Mucosa of gallbladder (tissue), 1 donor: Measurements from ENCODE around the gene LMCD1. TPM values are rescaled to one million over a fixed set of nuclear protein-coding genes. Genes with fewer than 3 reads are reported as not detected.

ENCODE experiments used
- DNase-seq: peaks from one replicate; pipeline ENCODE4 v3.0.0-alpha.2; 2020; ENCODE audit warnings: low spot score
- total RNA-seq: library from RNA; stranded (reverse); gene quantifications from one replicate; pipeline ENCODE4 v1.2.1, GENCODE V29; 2021
- donor health status: DM: no; HTN: no; CAD: no.

The LMCD1 gene
- total RNA-seq, 1 donor from 2014 or later = 77.9 TPM

DNA sequence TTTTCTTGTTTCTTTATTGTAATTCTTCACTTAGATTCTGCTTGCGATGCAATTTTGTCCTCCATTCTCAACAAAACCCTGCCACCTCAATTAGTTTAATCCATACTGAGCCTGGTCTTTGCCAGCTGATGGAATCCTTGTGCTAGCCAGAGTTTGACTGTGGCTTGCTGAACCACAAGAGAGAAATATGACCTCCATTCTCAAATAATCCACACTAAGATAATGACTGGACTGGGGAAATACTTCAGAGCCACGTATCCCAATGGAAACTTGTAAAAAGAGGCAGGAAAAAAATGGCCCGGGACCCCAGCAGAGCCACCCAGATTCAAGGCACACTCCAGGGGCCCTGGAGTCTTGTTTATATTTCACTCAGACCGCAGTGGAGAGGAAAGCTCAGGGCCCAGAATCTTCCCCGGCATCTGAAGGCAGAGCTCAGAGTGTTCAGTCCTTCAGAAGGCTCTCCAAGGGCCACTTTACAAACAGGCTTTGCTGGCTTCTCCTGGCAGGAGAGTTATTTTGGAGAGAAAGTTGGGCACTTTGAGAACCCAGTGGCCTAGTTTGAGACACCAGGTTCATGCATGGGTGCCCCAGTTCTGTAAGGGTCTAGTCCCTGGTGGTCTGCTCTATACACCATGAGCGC is 80.3 kb downstream of the LMCD1 start:
- no peak for DNase-seq

DNA sequence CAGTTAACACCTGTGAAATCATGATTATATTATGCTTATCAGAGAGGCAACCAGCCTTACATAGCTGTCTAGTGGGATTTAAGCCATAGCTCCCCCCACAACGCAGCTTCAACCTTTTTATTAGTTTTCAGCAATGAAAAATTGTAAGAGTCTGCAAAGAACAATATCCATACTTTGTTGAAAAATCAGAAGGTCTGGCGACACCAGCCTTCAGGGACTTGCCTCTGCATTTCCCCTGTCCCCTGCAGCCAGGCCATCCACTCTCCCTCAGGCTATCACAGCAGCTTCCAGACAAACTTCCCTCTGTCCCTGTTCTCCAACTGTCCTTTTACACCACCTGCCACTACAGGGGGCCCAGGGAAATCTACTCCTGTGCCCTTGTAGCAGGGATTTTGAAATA is 83.0 kb downstream of the LMCD1 start:
- DNase-seq = no peak

DNA sequence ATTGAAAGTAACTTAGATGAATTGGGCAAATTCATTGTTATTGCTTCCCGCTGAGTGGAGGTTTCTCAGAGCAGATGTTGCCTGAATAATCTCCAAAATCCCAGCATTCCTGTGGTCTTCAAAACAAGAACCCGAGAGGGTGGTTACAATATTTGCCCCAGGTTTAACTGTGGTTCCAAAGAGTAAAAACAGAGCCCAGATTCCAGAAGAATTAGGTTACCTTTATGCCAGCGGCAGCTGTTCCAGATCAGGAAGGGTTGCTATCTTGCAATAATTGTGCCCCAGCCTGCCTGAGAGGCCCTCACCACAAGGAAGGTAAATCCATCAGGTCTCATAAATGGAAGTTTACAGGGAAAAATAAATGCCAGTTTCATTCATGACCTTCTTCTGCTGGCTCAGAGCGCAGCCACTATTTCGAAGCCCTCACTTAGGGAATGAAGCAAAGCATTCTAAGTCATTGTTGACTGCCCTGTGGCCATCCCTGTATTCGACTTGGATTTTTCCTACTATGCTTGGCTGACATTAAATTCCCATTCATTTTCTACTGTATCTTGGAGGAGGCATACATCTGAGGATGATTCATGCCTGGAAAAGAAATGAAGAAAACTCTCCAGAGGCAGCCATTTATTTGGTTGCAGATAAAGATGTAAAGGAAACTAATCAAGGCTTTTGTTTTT is 88.4 kb downstream of the LMCD1 start:
- DNase-seq = no peak

DNA sequence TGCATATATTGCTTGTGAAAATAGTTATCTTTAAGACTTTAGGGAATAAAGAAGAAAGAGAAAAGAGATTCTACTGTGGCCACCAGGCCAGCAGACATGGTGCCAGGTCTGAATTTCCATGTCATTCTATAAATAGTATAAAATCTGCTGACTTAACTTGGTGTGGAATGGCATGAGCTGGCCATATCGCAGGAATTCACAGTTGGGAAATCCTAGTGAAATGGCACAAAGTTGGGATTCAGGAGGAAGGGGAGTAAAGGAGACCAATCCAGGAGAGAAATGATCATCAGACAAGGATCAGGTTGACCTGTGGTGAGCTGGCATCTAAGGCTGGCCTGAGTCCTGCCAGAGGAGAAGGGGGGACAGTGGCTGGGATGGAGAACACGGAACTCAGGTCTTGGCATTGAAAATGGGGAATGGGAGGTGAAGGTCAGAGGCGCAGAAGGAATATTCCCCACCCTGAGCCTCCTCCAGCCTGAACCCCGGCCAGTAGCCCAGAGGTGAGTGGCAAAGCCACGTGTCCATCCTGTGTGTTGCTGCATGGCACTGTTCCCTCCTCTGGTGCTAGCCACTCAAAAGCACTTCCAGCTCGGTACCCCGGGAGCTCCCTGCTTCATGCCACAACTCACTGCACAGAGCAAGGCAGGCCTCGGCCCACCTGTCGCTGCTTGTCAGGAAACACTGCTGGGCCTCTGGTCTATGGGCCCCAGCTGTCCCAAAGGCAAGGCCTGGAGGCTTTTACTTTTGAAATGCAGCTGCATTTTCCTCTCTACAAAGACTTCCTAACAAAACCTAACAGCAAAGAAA is 91.6 kb downstream of the LMCD1 start:
- DNase-seq = no peak

DNA sequence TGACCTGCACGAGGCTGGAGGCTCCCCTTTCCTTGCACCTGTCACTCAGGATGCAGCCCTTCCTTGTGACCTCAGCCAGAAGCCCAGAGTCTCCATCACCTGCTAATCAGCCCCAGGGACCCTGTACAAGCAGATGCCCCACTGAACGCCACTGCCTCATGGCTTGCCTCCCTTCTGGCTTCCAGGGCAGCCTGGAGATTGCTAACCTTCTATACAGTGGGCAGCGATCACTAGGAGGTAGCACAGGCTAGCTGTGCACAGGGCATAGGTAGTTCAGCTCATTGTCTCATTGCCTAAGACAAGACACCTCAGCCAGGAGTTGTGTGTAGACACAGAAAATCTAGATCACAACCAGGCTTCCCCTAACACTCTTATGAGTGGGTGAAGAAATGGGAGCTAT is 93.6 kb downstream of the LMCD1 start:
- DNase-seq = no peak

- DNase-seq = no peak
Measured at GRCh38 chr3:8595695-8596115, 94.1 kb downstream of the LMCD1 start.

- no peak for DNase-seq
Measured at GRCh38 chr3:8596321-8597218, 94.9 kb downstream of the LMCD1 start.

DNA sequence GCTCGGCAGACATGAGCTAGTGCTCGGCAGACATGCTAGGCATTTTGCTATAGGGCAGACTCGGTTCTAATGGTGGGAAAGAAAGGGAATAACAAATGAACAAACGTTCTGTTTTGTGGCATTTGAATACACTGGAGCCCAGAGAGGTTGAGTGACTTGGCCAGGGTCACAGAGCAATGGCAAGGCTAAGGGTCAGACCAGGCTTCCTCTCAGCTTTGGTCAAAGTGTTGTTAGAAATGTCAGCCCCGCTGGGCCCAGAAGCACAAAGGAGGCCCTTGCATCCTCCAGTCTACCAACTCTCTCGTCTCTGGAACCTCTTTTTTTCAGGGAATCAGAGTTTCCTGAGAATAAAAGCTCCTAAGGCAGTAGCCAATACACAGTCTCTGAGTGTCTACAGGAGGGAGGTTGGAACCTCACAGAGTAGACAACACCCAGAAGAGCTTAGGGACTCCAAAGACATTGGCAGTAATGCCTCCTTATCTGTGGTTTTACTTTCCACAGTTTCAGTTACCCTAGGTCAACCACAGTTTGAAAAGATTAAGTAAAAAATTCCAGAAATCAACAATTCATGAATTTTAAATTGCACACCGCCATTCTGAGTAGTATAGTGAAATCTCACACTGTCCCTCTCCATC is 95.7 kb downstream of the LMCD1 start:
- no peak for DNase-seq

- DNase-seq = no peak
Measured at GRCh38 chr3:8599146-8599545, 97.5 kb downstream of the LMCD1 start.

DNA sequence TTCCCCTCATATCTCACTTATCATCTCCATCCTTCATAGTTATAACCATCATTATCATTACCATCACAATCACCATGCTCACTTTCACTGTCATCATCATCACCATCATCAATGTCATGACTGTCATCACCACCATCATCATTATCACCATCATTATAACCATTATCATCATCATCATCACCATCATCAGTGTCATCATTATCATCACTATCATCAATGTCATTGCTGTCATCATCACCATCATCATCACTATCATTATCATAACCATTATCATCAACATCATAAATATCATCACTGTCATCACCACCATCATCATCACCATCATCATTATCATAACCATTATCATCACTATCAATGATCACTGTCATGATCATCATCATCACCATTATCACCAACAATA is 98.8 kb downstream of the LMCD1 start:
- DNase-seq = no peak

- DNase-seq = no peak
Measured at GRCh38 chr3:8603115-8603710, 101.6 kb downstream of the LMCD1 start.

- DNase-seq = no peak
Measured at GRCh38 chr3:8604006-8604405, 102.4 kb downstream of the LMCD1 start.

DNA sequence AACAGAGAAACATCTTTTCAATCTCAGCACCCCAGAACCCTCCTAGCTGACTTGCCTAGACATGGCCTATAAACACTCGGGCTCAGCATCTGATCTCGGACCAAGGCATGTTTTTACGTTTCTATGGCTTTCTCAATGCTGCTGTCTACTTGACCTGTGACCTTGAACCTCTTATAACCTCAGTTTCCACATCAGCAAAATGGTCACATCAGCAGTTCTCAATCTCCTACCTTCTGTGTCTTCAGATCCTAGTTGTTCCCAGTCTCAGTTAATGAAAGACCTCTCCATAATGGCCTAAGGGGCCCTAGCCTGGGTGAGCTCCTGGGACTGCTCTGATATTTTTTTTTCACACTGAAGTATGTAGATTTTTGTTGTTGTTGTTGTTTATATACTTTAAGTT is 103.4 kb downstream of the LMCD1 start:
- no peak for DNase-seq

DNA sequence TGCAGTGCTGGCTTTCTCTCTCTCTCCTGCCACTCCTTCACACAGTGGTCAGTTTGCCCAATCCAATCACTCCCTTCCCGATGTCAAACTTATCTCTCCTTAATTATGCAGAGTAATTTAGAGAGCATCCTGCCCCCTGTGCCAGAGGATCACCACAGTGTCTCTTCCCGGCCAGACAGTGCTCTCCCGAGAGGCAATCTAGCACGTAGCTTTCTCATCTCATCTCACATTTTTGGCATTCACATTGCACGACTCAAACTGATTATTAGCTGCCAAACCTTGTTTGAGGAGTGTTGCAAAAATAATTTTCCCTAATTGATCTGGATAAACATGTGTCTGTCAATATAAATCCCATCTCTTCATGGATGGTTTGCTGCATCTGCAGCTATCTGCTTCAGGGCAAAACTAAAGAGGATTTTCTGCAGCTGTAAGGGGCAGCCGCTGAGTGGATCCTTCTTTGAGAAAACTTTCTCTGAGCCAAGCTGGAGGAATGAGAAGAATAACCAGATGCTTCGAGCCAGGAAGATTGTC is 105.1 kb downstream of the LMCD1 start:
- DNase-seq = no peak

DNA sequence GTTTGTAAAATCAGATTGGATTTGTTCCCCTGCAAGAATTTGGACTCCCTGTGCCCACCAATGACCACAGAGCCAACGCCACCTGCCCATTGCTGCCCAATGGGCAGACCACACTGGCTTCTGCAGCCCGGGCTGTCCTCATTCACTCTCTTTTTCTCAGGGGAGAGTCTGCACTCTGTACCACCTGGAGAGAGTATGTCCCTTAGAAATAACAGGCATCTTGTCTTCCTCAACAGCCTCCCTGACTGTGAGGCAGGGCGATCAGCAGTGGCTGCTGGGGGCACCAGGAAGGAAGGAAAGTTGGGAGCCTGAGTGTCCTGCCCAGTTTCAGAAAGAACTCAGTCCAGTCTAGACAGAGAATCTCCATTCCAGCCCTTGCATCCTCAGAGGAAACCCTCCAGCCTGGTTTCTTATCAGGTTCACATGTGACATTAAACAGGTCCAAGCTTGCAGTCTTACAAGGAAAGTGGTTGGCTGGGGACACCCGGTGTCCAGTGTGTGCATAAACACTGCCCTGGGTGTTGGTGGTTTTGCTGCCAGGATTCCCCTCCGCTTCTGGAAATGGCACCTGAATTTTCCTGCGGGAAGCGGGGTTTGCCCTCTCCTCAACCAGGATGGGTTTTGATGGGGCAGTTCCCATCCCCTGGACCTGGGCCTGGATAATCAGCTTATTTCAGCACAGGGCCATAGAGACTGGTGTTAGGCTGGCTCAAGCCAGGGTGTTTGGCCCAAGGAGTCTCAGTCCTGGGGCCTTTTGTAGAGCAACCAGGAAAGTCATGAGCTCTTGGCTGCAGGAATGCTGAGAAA is 105.8 kb downstream of the LMCD1 start:
- peak; percentile 72 for DNase-seq

- no peak for DNase-seq
Measured at GRCh38 chr3:8608041-8608790, 106.6 kb downstream of the LMCD1 start.

- DNase-seq = no peak
Measured at GRCh38 chr3:8608791-8609467, 107.3 kb downstream of the LMCD1 start.

- no peak for DNase-seq
Measured at GRCh38 chr3:8610951-8611350, 109.3 kb downstream of the LMCD1 start.

GRCh38 chr3:8617921-8618320 is 116.3 kb downstream of the LMCD1 start:
- no peak for DNase-seq
